HT-29 (cell line): ENCODE measurements around the gene DLG1. TPM values are rescaled to one million over a fixed set of nuclear protein-coding genes. Genes with fewer than 3 reads are reported as not detected.
"Not testable (repeated sequence)": the region's sequence is repeated elsewhere in the genome, so short reads cannot be mapped to it uniquely, and the experiment has no call there.

Experiments used
- DNase-seq: peaks from one replicate; pipeline ENCODE4 v3.0.0-alpha.2; 2015; ENCODE audit warnings: low spot score
- total RNA-seq: library from RNA; depleted of rRNA; stranded (reverse); fragments of >200 nt; shearing (Covaris generic); gene quantifications from 2 replicates; pipeline ENCODE4 v1.2.3, GENCODE V29; 2014

The DLG1 gene
- total RNA-seq, 1 experiment from 2014 or later = 36.7 TPM

DNA sequence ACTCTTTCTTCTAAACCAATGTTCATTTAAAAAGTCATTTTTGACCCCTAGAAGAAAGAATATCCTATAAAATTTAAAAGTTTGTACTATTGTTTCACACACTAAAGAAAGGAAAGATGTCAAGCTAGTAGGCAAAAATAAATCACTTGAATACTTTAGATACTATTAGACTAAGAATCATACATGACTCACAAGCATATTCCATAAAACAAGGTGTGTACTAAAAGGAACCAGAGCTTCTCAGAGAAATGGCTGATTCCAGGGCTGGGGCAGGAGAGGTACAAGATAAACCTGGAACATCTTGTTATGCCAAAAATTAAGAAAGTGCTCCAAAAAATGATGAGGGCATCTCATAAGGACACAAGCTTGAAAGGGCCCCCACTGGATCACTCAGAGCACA is 8.7 kb downstream of the DLG1 start:
- no peak for DNase-seq

DNA sequence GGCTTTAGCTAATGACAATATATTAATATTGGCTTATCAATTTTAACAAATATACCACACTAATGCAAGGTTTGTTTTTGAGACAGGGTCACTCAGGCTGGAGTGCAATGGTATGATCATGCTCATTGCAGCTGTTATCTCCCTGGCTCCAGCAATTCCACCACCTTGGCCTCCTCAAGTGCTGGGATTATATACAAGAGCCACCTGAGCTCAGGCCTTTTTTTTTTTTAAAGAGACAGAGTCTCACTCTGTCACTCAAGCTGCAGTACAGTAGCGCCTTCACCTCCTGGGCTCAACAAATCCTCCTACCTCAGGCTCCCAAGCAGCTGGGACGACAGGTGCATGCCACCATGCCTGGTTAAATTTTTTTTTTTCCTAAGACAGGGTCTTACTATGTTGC is 11.7 kb downstream of the DLG1 start:
- DNase-seq = no peak

GRCh38 chr3:197285557-197285956 is 12.9 kb downstream of the DLG1 start:
- DNase-seq = no peak

GRCh38 chr3:197283045-197283444 is 15.4 kb downstream of the DLG1 start:
- DNase-seq = no peak

- no peak for DNase-seq
These were observed 16.6 kb downstream of the DLG1 start for GRCh38 chr3:197281849-197282248.

- no peak for DNase-seq
These were observed 18.3 kb downstream of the DLG1 start for GRCh38 chr3:197280156-197280555.

- no peak for DNase-seq
These were observed 19.5 kb downstream of the DLG1 start for GRCh38 chr3:197278933-197279332.

DNA sequence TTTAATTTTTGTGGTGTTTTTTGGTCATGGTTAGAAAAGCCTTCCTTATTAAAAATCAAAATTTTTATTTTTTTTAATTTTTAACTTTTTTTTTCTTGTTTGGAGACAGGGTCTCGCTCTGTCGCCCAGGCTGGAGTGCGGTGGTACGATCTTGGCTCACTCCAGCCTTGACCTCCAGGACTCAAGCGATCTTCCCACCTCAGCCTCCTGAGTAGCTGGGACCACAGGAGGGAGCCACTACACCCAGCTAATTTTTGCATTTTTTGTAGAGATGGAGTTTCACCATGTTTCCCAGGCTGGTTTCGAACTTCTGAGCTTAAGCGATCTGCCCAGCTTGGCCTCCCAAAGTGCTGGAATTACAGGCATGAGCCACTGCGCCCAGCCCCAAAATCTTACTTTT is 21.6 kb downstream of the DLG1 start:
- not testable (repeated sequence) for DNase-seq

DNA sequence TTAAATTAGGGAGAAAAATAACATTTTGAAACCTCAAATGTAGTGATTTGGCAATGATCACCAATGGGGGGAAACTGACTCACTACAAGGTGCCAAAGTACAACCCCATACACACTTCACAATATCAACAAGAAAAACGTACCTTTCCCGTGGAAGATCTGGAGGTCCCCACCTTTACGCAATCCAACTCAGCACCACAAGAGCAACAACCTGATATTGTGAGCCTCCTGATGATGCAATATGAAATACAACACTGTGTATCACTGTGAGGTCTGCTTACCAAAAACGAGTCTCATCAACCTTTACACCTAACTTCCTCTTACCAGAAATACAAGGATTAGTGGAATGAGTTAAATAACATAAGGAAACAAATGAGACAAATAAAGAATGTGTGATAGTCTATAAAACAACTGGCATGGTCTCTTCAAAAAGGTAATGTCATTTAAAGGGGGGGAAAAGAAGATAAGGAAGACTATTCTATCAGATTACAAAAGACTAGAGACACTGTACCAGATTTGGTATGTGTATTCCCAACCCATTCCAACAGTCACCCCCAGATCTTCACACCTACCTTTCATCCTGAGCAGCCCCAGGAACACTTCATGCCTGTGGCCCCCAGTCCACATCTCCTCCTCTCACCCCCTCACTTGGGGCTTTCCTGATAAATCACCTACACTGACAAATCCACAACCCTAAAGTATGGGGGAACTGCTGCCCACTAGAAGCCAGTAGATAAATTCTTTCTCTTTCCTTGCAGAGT is 27.7 kb downstream of the DLG1 start:
- DNase-seq = no peak

GRCh38 chr3:197269024-197269423 is 29.4 kb downstream of the DLG1 start:
- DNase-seq = no peak

- DNase-seq = no peak
These were observed 30.1 kb downstream of the DLG1 start for GRCh38 chr3:197268294-197268693.

DNA sequence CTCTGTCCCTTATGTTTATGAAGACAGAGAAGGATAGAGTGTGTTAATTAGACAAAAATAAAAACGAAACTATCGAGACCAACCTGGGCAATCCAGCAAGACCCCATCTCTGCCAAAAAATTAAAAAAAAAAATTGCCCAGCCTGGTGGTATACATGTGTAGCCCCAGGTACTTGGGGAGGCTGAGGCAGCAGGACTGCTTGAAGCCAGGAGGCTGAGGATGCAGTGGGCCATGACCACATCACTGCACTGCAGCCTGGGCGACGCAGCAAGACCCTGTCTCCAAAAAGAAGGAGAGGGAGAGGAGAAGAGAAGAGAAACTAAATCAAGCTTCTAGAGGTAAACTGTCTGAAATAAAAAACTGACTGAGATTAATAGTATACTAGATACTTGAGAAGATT is 32.1 kb downstream of the DLG1 start:
- DNase-seq = no peak

- no peak for DNase-seq
These were observed 35.7 kb downstream of the DLG1 start for GRCh38 chr3:197262709-197263108.

GRCh38 chr3:197261164-197261509 is 37.3 kb downstream of the DLG1 start:
- no peak for DNase-seq

DNA sequence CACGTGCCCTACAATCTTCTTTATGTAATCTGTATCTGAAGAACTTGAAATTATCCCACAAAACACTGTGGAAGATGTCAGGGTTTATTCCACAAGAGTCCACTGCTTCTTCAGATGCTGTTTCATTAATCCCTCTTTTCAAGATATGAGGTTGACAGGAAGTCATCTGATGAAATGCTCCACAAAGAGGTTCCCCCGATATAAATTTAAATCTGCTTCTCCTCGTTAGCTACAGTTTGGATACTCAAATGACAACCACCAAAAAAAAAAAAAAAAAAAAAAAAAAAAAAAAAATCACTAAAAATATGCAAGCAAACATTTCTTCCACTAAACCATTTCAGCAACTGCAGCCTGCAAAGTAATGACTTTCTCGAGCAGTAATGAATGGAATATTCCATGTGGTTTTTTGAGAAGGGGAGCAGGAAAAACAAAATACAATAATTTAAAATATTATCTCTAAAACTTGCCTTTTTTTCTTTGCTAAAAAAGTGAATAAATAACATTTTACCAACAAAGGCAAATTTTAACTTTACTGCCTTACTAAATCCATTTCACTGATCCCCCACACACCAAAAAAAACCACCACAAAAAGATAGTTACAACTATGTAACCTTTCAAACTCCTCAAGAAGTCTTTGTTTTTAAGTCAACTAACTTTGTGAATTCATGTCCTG is 37.8 kb downstream of the DLG1 start:
- no peak for DNase-seq

DNA sequence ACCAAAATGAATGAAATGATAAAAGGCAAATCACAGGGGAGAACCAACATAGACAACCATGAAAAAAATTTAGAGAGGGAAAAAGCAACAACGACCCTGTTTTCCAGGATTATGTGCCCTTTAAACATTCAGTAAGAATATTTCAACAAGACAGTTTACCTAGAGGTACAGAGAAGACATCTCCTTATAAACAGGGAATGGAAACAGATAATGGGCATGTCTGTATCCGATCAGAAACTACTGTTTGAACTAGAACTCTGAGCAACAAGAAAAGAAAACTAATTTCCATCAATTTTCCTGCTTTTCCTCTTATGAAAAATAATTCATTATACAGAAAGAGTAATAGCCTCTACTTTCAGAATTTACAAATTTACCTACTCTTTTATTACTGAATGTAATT is 39.3 kb downstream of the DLG1 start:
- no peak for DNase-seq

- no peak for DNase-seq
These were observed 40.1 kb downstream of the DLG1 start for GRCh38 chr3:197258168-197258755.

- DNase-seq = no peak
These were observed 40.7 kb downstream of the DLG1 start for GRCh38 chr3:197257711-197258110.

GRCh38 chr3:197256836-197257444 is 41.5 kb downstream of the DLG1 start:
- peak; percentile 45 for DNase-seq

- DNase-seq = no peak
These were observed 42.3 kb downstream of the DLG1 start for GRCh38 chr3:197256104-197256503.

GRCh38 chr3:197253238-197253947 is 45.0 kb downstream of the DLG1 start:
- no peak for DNase-seq

DNA sequence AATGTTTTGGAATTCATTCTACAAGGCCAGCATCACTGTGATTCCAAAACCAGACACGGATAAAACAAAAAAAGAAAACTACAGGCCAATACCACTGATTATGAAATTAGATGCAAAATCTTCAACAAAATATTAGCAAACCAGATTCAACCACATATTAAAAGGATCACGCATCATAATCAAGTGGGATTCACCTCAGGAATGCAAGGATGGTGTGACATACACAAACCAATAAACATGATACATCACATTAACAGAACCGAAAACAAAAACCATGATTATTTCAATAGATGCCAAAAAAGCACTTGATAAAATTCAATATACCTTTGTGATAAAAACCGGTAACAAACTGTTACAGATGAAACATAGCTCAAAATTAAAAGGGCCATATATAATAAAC is 48.9 kb downstream of the DLG1 start:
- DNase-seq = no peak
